A549 (cell line): Measurements from ENCODE around the gene WFDC9. TPM values are rescaled to one million over a fixed set of nuclear protein-coding genes. Genes with fewer than 3 reads are reported as not detected.

Experiments
- ATAC-seq, 2 experiments: fragments of 200-7000 bp in 1 of 2; fragments of >200 bp in 1 of 2; cut with Nextera tagmentation in 1 of 2; cut with Tn5 transposase in 1 of 2; 3 replicates each; pipeline versions ENCODE4 v1.8.0 to v1.9.1; 2018 to 2020; ENCODE audit warnings: mild to moderate bottlenecking in 1 of 2, moderate library complexity in 1 of 2
- CTCF ChIA-PET: fragments of 300-600 bp; sonication (Branson Sonifier 250); formaldehyde crosslinking; extraction: SDS; loops from one replicate; lab custom pipeline; 2021; ENCODE audit warnings: antibody characterized with exemption, inconsistent platforms; lab: Yijun Ruan, JAX
- POLR2A ChIA-PET: fragments of 350-600 bp; formaldehyde crosslinking; extraction: SDS; loops from one replicate; lab custom pipeline; 2021; ENCODE audit warnings: antibody characterized with exemption, inconsistent platforms; lab: Yijun Ruan, JAX
- DNase-seq, 2 experiments: peaks; one replicate each; pipeline versions ENCODE4 v3.0.0 to v3.0.0-alpha.2; 2011 to 2016; ENCODE audit warnings: low read depth in 1 of 2, low spot score in 1 of 2
- FAIRE-seq: peaks from 2 replicates; lab custom pipeline; 2011; peaks lifted over from hg19 to GRCh38; lab: Jason Lieb, UNC
- H3K27ac ChIP-seq, 2 experiments: fragments of >200 bp; sonication (Bioruptor Twin); formaldehyde crosslinking; 3 replicates each; pipeline ENCODE4 v1.5.1; 2016 to 2017
- H3K4me1 ChIP-seq: fragments of >200 bp; sonication (Bioruptor Twin); formaldehyde crosslinking; 3 replicates; pipeline ENCODE4 v1.6.1; 2016
- H3K4me2 ChIP-seq: fragments of >200 bp; sonication (Bioruptor Twin); formaldehyde crosslinking; 3 replicates; pipeline ENCODE4 v1.6.1; 2016
- H3K4me3 ChIP-seq: fragments of >200 bp; sonication (Bioruptor Twin); formaldehyde crosslinking; 3 replicates; pipeline ENCODE4 v1.5.1; 2016
- H3K9me3 ChIP-seq: fragments of >200 bp; sonication (Bioruptor Twin); formaldehyde crosslinking; 3 replicates; pipeline ENCODE4 v1.6.1; 2016
- ATOH8 ChIP-seq: fragments of 250-450 bp; sonication (Bioruptor Pico); IDR thresholded peaks from 2 replicates; pipeline ENCODE4 v1.5.0; 2020; ENCODE audit warnings: low read depth, mild to moderate bottlenecking, moderate library complexity
- BCL3 ChIP-seq: fragments of >200 bp; sonication (Bioruptor Twin); formaldehyde crosslinking; IDR thresholded peaks from 3 replicates; pipeline ENCODE4 v1.6.1; 2016
- BHLHE40 ChIP-seq: IDR thresholded peaks from 2 replicates; pipeline ENCODE4 v1.6.1; 2012; ENCODE audit warnings: low read depth, low read length, inconsistent platforms
- CBX2 ChIP-seq: fragments of 200-600 bp; sonication (generic); IDR thresholded peaks from 2 replicates; pipeline ENCODE4 v1.6.1; 2016; ENCODE audit warnings: low read depth, mild to moderate bottlenecking, borderline replicate concordance
- CBX8 ChIP-seq: fragments of 200-600 bp; sonication (generic); IDR thresholded peaks from 2 replicates; pipeline ENCODE4 v1.6.1; 2016
- CEBPB ChIP-seq, 2 experiments: fragments of >200 bp in 1 of 2; sonication (Bioruptor Twin) in 1 of 2; formaldehyde crosslinking in 1 of 2; IDR thresholded peaks; 2 replicates each; pipeline ENCODE4 v1.6.1; 2012 to 2016
- CTCF ChIP-seq: fragments of >200 bp; sonication (Bioruptor Twin); formaldehyde crosslinking; IDR thresholded peaks from 3 replicates; pipeline ENCODE4 v1.5.1; 2016
- EHMT2 ChIP-seq: fragments of 200-600 bp; sonication (generic); IDR thresholded peaks from 2 replicates; pipeline ENCODE4 v1.6.1; 2016; ENCODE audit warnings: antibody characterized with exemption, low read depth, mild to moderate bottlenecking, moderate library complexity
- EP300 ChIP-seq, 2 experiments: fragments of >200 bp; sonication (Bioruptor Twin); formaldehyde crosslinking; IDR thresholded peaks; 2 replicates in 1 of 2; 3 replicates in 1 of 2; pipeline ENCODE4 v1.6.1; 2016 to 2017
- FOSB ChIP-seq: fragments of 250-450 bp; sonication (Bioruptor Pico); IDR thresholded peaks from 2 replicates; pipeline ENCODE4 v1.5.0; 2020; ENCODE audit warnings: mild to moderate bottlenecking, moderate library complexity
- GATA3 ChIP-seq: IDR thresholded peaks from 2 replicates; pipeline ENCODE4 v1.6.1; 2012; ENCODE audit warnings: borderline replicate concordance
- HES2 ChIP-seq: fragments of >200 bp; sonication (Bioruptor Twin); formaldehyde crosslinking; IDR thresholded peaks from 2 replicates; pipeline ENCODE4 v1.6.1; 2016
- HEYL ChIP-seq: fragments of 250-450 bp; sonication (Bioruptor Pico); IDR thresholded peaks from 2 replicates; pipeline ENCODE4 v1.8.0; 2021; ENCODE audit warnings: mild to moderate bottlenecking, moderate library complexity
- HMGXB4 ChIP-seq: fragments of 250-450 bp; sonication (Bioruptor Pico); IDR thresholded peaks from 2 replicates; pipeline ENCODE4 v1.5.0; 2021; ENCODE audit warnings: mild to moderate bottlenecking, moderate library complexity, borderline replicate concordance
- HOXA7 ChIP-seq: fragments of 250-450 bp; sonication (Bioruptor Pico); IDR thresholded peaks from 2 replicates; pipeline ENCODE4 v1.5.0; 2020; ENCODE audit warnings: mild to moderate bottlenecking, moderate library complexity
- JUNB ChIP-seq: fragments of >200 bp; sonication (Bioruptor Twin); formaldehyde crosslinking; IDR thresholded peaks from 2 replicates; pipeline ENCODE4 v1.6.1; 2016
- KDM5A ChIP-seq: fragments of 200-600 bp; sonication (generic); IDR thresholded peaks from 2 replicates; pipeline ENCODE4 v1.6.1; 2016; ENCODE audit warnings: antibody characterized with exemption, mild to moderate bottlenecking
- MAFK ChIP-seq: fragments of 450-650 bp; IDR thresholded peaks from 2 replicates; pipeline ENCODE4 v1.6.1; 2014; ENCODE audit not compliant: partially characterized antibody
- MYC ChIP-seq: IDR thresholded peaks from 2 replicates; pipeline ENCODE4 v1.6.1; 2012; ENCODE audit warnings: mild to moderate bottlenecking, inconsistent platforms, low read length, improper control_type of control experiment, borderline replicate concordance
- RAD21 ChIP-seq, 2 experiments: fragments of >200 bp in 1 of 2; sonication (Bioruptor Twin) in 1 of 2; formaldehyde crosslinking in 1 of 2; IDR thresholded peaks in 1 of 2; conservative IDR thresholded peaks in 1 of 2; 2 replicates in 1 of 2; 3 replicates in 1 of 2; pipeline ENCODE4 v1.6.1; 2012 to 2018; ENCODE audit warnings: inconsistent platforms in 1 of 2
- RCOR1 ChIP-seq: fragments of 150-350 bp; IDR thresholded peaks from 2 replicates; pipeline ENCODE4 v1.6.1; 2014; ENCODE audit warnings: antibody characterized with exemption, low read length, low read depth
- RNF2 ChIP-seq: fragments of 200-600 bp; sonication (generic); IDR thresholded peaks from 2 replicates; pipeline ENCODE4 v1.6.1; 2016; ENCODE audit warnings: low read depth, mild to moderate bottlenecking, antibody characterized with exemption, moderate library complexity, borderline replicate concordance
- ZFP36 ChIP-seq: fragments of 450-650 bp; IDR thresholded peaks from 2 replicates; pipeline ENCODE4 v1.6.1; 2014; ENCODE audit warnings: borderline replicate concordance; ENCODE audit not compliant: partially characterized antibody
- WGBS: methylation state at CpG from one replicate; pipeline ENCODE4 v1.1.6; 2017; ENCODE audit errors: missing lambda C conversion rate; 5-methylcytosine and 5-hydroxymethylcytosine counted together
- polyA plus RNA-seq, 4 experiments: library from polyadenylated mRNA; depleted of rRNA in 3 of 4; stranded (reverse); fragments of >200 nt; fragmentation: RNase III in 1 of 4; extraction: RNeasy Plus Mini Kit Qiagen cat#74134 plus additional on column Dnase treatment in 1 of 4; gene quantifications; 2 replicates in 3 of 4; 3 replicates in 1 of 4; pipeline ENCODE4 v1.2.3, GENCODE V29; 2011 to 2017

The WFDC9 gene
- polyA plus RNA-seq, 2 of the 4 experiments (the other 2 are of a cell fraction) = not detected

GRCh38 chr20:45611054-45611453 is 20.0 kb downstream of the WFDC9 start:
- H3K27ac ChIP-seq = no peak overlapping the region
- peaks cover 2% of the 10 kb centered on the region; the same call in 1 of the 3 replicates for H3K9me3 ChIP-seq
- FAIRE-seq (no peak), ATAC-seq (no peak), DNase-seq (no peak)
- WGBS = under 1% methylated on average over 4 of the region's 4 CpGs
- no peak overlapping the region for H3K4me2 ChIP-seq
- TF ChIP-seq KDM5A = no peak
- no peak for TF ChIP-seq CBX2
- no peak for TF ChIP-seq CBX8
- no peak for TF ChIP-seq GATA3
- TF ChIP-seq EHMT2 = no peak
- TF ChIP-seq BCL3 = no peak
- H3K4me3 ChIP-seq = no peak overlapping the region
- CTCF ChIA-PET = interaction anchor here (0.7 to 1.3 kb wide), 3 partner anchors 18 to 744 kb away, joined by 3 read pairs; partner anchors contain the start of gene WFDC10A
- POLR2A ChIA-PET = no interaction called here
- no peaks in the 10 kb centered on the region for H3K4me1 ChIP-seq

- peaks cover 6% of the 10 kb centered on the region; the same call in 1 of the 3 replicates for H3K9me3 ChIP-seq
- DNase-seq = no peak
- FAIRE-seq = no peak
- POLR2A ChIA-PET = no interaction called here
- no peak overlapping the region for H3K27ac ChIP-seq
- CTCF ChIA-PET = no interaction called here
- no peak overlapping the region for H3K4me3 ChIP-seq
- ATAC-seq = no peak
- TF ChIP-seq HEYL (CRISPR knock-in tag) = no peak
- no peak for TF ChIP-seq CTCF
- no peak for TF ChIP-seq CEBPB (IDR thresholded peaks at IDR 0.05)
- no peak for TF ChIP-seq EHMT2
- TF ChIP-seq HMGXB4 = no peak
- TF ChIP-seq EP300 (IDR thresholded peaks at IDR 0.05) = no peak
- TF ChIP-seq KDM5A = no peak
- no peak for TF ChIP-seq ZFP36
- no peak for TF ChIP-seq MAFK
- TF ChIP-seq BHLHE40 = no peak
- TF ChIP-seq RCOR1 = no peak
- no peak for TF ChIP-seq RAD21 (conservative IDR thresholded peaks at IDR 0.05 in 1 of 2, IDR thresholded peaks at IDR 0.05 in 1 of 2)
- TF ChIP-seq RNF2 = no peak
- no peak for TF ChIP-seq FOSB (CRISPR knock-in tag)
- no peak for TF ChIP-seq ATOH8 (CRISPR knock-in tag)
- no peak for TF ChIP-seq HES2
- no peak for TF ChIP-seq MYC
- no peak for TF ChIP-seq HOXA7 (CRISPR knock-in tag)
- no peak for TF ChIP-seq JUNB
- H3K4me2 ChIP-seq = no peak overlapping the region
- 19% methylated on average over 1 of the region's 1 CpG for WGBS
- H3K4me1 ChIP-seq = no peaks in the 10 kb centered on the region
Measured at GRCh38 chr20:45607810-45608209, 23.3 kb downstream of the WFDC9 start.
